ENCODE data around the gene CCAR1. TPM values are rescaled to one million over a fixed set of nuclear protein-coding genes. Genes with fewer than 3 reads are reported as not detected.

Gene CCAR1
- polyA plus RNA-seq, 3 donors = 16.7 to 26.3 (median 23.4) TPM

- intact Hi-C loops (cut with micrococcal nuclease) = loop anchor here in 1 of 2 donors (5.0 kb wide), 1 partner anchor 51 kb away; no protein-coding TSS in a partner anchor
- Histone ChIP-seq H3K36me3 (replicated peaks in 1 of 2; ENCODE audit: control insufficient read depth in 1 of 2, insufficient read depth in 2 of 2, low read length in 2 of 2) (peaks cover 78 to 95% of the 10 kb centered on the region in 2 donors), H3K9me3 (replicated peaks in 1 of 2; ENCODE audit: control insufficient read depth in 1 of 2, insufficient read depth in 1 of 2, low read length in 2 of 2) (no peaks in the 10 kb centered on the region), H3K79me2 (ENCODE audit: insufficient read depth, low read length) (no peaks in the 10 kb centered on the region), H3K9ac (ENCODE audit: insufficient read depth, low read length, poor library complexity, severe bottlenecking) (no peak overlapping the region), H3K27ac (ENCODE audit: low read depth in 1 of 2, low read length in 2 of 2) (no peak overlapping the region), H3K4me3 (replicated peaks in 1 of 3; ENCODE audit: low read depth in 2 of 3, low read length in 3 of 3) (no peak overlapping the region), H4K20me1 (ENCODE audit: insufficient read depth, low read length) (no peaks in the 10 kb centered on the region), H3K27me3 (ENCODE audit: control insufficient read depth in 2 of 2, insufficient read depth in 2 of 2, low read length in 2 of 2) (no peaks in the 10 kb centered on the region), H2AFZ (ENCODE audit: insufficient read depth, low read depth, low read length, poor library complexity, severe bottlenecking) (no peak overlapping the region), H3K4me2 (replicated peaks; ENCODE audit: extremely low read depth, low read length, poor library complexity, severe bottlenecking) (no peak overlapping the region), H3K4me1 (ENCODE audit: control insufficient read depth in 1 of 2, insufficient read depth in 2 of 2, low read length in 2 of 2) (no peaks in the 10 kb centered on the region)
- H3K9me3 Mint-ChIP-seq = no peaks in the 10 kb centered on the region
- whole genome bisulfite sequencing (ENCODE audit: insufficient coverage) = no CpG with 5 or more reads among the region's 3 CpGs
- no peak overlapping the region for H3K27ac Mint-ChIP-seq
- no peak for DNase-seq
- H3K4me1 Mint-ChIP-seq = no peaks in the 10 kb centered on the region
- no peaks in the 10 kb centered on the region for H3K27me3 Mint-ChIP-seq (ENCODE audit: low read depth in 3 of 3)
- TF ChIP-seq CTCF (IDR thresholded peaks at IDR 0.05) = no peak
- no peak overlapping the region for H3K4me3 Mint-ChIP-seq
- H3K36me3 Mint-ChIP-seq = peaks cover 61 to 91% of the 10 kb centered on the region in 2 donors
Measured at GRCh38 chr10:68787813-68788212, 66.8 kb downstream of the CCAR1 start.

- intact Hi-C loops (cut with micrococcal nuclease) = no loop called here
- Mint-ChIP-seq H3K4me3 (no peak overlapping the region), H3K27me3 (ENCODE audit: low read depth in 3 of 3) (no peaks in the 10 kb centered on the region), H3K27ac (no peak overlapping the region), H3K4me1 (no peaks in the 10 kb centered on the region), H3K9me3 (no peaks in the 10 kb centered on the region), H3K36me3 (peaks cover 63 to 91% of the 10 kb centered on the region in 2 donors)
- peaks cover 82 to 97% of the 10 kb centered on the region in 2 donors for H3K36me3 ChIP-seq (replicated peaks in 1 of 2; ENCODE audit: control insufficient read depth in 1 of 2, insufficient read depth in 2 of 2, low read length in 2 of 2)
- DNase-seq = no peak
- no peaks in the 10 kb centered on the region for H3K4me1 ChIP-seq (ENCODE audit: control insufficient read depth in 1 of 2, insufficient read depth in 2 of 2, low read length in 2 of 2)
- H3K9me3 ChIP-seq (replicated peaks in 1 of 2; ENCODE audit: control insufficient read depth in 1 of 2, insufficient read depth in 1 of 2, low read length in 2 of 2) = no peaks in the 10 kb centered on the region
- no peaks in the 10 kb centered on the region for H4K20me1 ChIP-seq (ENCODE audit: insufficient read depth, low read length)
- WGBS (ENCODE audit: insufficient coverage) = 96% methylated on average over 8 of the region's 10 CpGs
- no peak overlapping the region for H3K27ac ChIP-seq (ENCODE audit: low read depth in 1 of 2, low read length in 2 of 2)
- TF ChIP-seq CTCF (IDR thresholded peaks at IDR 0.05) = no peak
- H3K4me3 ChIP-seq (replicated peaks in 1 of 3; ENCODE audit: low read depth in 2 of 3, low read length in 3 of 3) = no peak overlapping the region
- H3K79me2 ChIP-seq (ENCODE audit: insufficient read depth, low read length) = no peaks in the 10 kb centered on the region
- no peaks in the 10 kb centered on the region for H3K27me3 ChIP-seq (ENCODE audit: control insufficient read depth in 2 of 2, insufficient read depth in 2 of 2, low read length in 2 of 2)
- H3K9ac ChIP-seq (ENCODE audit: insufficient read depth, low read length, poor library complexity, severe bottlenecking) = no peak overlapping the region
- no peak overlapping the region for H3K4me2 ChIP-seq (replicated peaks; ENCODE audit: extremely low read depth, low read length, poor library complexity, severe bottlenecking)
- H2AFZ ChIP-seq (ENCODE audit: insufficient read depth, low read depth, low read length, poor library complexity, severe bottlenecking) = no peak overlapping the region
Measured at GRCh38 chr10:68790476-68790875, 69.4 kb downstream of the CCAR1 start.
